HCT116 (cell line): ENCODE data around the gene HABP2. TPM values are rescaled to one million over a fixed set of nuclear protein-coding genes. Genes with fewer than 3 reads are reported as not detected.

Experiments used
- ATAC-seq: fragments of 200-7000 bp; cut with Tn5 transposase; 2 replicates; pipeline ENCODE4 v1.9.1; 2020; ENCODE audit warnings: mild to moderate bottlenecking, moderate library complexity
- BruUV-seq: library from RNA; stranded (reverse); fragments of 400-500 nt; replicated peaks from 2 replicates; lab custom pipeline; 2021; lab: Mats Ljungman, UMichigan
- CTCF ChIA-PET: fragments of 300-600 bp; sonication (Branson Sonifier 250); formaldehyde crosslinking; loops from one replicate; lab custom pipeline; 2021; ENCODE audit warnings: antibody characterized with exemption; lab: Charles Lee
- POLR2A ChIA-PET: fragments of 300-600, 350-600 bp; sonication (Branson Sonifier 250); formaldehyde crosslinking; loops from one replicate; lab custom pipeline; 2021; ENCODE audit warnings: antibody characterized with exemption; lab: Charles Lee
- RAD21 ChIA-PET, 2 experiments: fragments of 300-600 bp; sonication (Branson Sonifier 250); formaldehyde crosslinking; loops; one replicate each; lab custom pipeline; 2023; ENCODE audit warnings: low total read pairs in 2 of 2; ENCODE audit not compliant: uncharacterized antibody in 2 of 2, unreplicated experiment in 2 of 2, low non-redundant PET in 1 of 2; lab: Charles Lee
- DNase-seq: peaks from one replicate; pipeline ENCODE4 v3.0.0-alpha.2; 2010; ENCODE audit warnings: low read depth, low spot score
- H2AFZ ChIP-seq: fragments of 200-600 bp; shearing (Covaris generic), sonication (generic); 2 replicates; pipeline ENCODE4 v1.6.1; 2017; ENCODE audit warnings: low read depth, mixed run types, mixed read lengths, antibody characterized with exemption, low read length; ENCODE audit not compliant: poor library complexity, severe bottlenecking
- H3K27ac ChIP-seq: 2 replicates; pipeline ENCODE4 v1.5.1; 2012; ENCODE audit warnings: low read depth, low read length
- H3K27me3 ChIP-seq: fragments of 200-600 bp; sonication (generic); 2 replicates; pipeline ENCODE4 v1.6.1; 2016; ENCODE audit warnings: mixed run types, low read length, mixed read lengths; ENCODE audit not compliant: insufficient read depth
- H3K36me3 ChIP-seq, 2 experiments: fragments of 200-500 bp in 1 of 2; fragments of 200-600 bp in 1 of 2; sonication (Bioruptor generic) in 1 of 2; sonication (generic) in 1 of 2; 2 replicates each; pipeline versions ENCODE4 v1.5.1 to v1.6.1; 2014 to 2016; ENCODE audit warnings: low read length in 2 of 2, inconsistent platforms in 1 of 2, mixed read lengths in 1 of 2, mixed run types in 1 of 2; ENCODE audit not compliant: insufficient read depth in 2 of 2, control insufficient read depth in 1 of 2
- H3K4me1 ChIP-seq, 2 experiments: fragments of 200-600 bp in 1 of 2; sonication (generic) in 1 of 2; 2 replicates each; pipeline versions ENCODE4 v1.5.1 to v1.6.1; 2012 to 2017; ENCODE audit warnings: low read length in 2 of 2, inconsistent platforms in 1 of 2, mild to moderate bottlenecking in 1 of 2, mixed read lengths in 1 of 2, mixed run types in 1 of 2, moderate library complexity in 1 of 2; ENCODE audit not compliant: insufficient read depth in 2 of 2, control insufficient read depth in 1 of 2
- H3K4me2 ChIP-seq: fragments of 200-600 bp; sonication (generic); 2 replicates; pipeline ENCODE4 v1.6.1; 2017; ENCODE audit warnings: mixed run types, low read length, mixed read lengths
- H3K4me3 ChIP-seq, 2 experiments: fragments of 200-600 bp in 1 of 2; sonication (generic) in 1 of 2; replicated peaks in 1 of 2; 2 replicates each; pipeline ENCODE4 v1.5.1; 2011 to 2016; ENCODE audit warnings: low read length in 2 of 2, control low read depth in 1 of 2, low read depth in 1 of 2, mild to moderate bottlenecking in 1 of 2, mixed read lengths in 1 of 2, mixed run types in 1 of 2
- H3K79me2 ChIP-seq: fragments of 200-600 bp; sonication (generic); 2 replicates; pipeline ENCODE4 v1.6.1; 2017; ENCODE audit warnings: mild to moderate bottlenecking, mixed run types, low read length, moderate library complexity, mixed read lengths; ENCODE audit not compliant: insufficient read depth
- H3K9ac ChIP-seq: fragments of 200-600 bp; sonication (generic); 2 replicates; pipeline ENCODE4 v1.6.1; 2016; ENCODE audit warnings: low read length, mixed read lengths
- H3K9me2 ChIP-seq: fragments of 200-600 bp; sonication (generic), shearing (Covaris generic); 2 replicates; pipeline ENCODE4 v1.6.1; 2017; ENCODE audit warnings: mixed run types, mild to moderate bottlenecking, moderate library complexity; ENCODE audit not compliant: insufficient read depth
- H3K9me3 ChIP-seq, 2 experiments: fragments of 200-500 bp in 1 of 2; fragments of 200-600 bp in 1 of 2; sonication (Bioruptor generic) in 1 of 2; sonication (generic) in 1 of 2; 2 replicates each; pipeline ENCODE4 v1.6.1; 2014 to 2017; ENCODE audit warnings: low read length in 2 of 2, mixed read lengths in 2 of 2, inconsistent platforms in 1 of 2, low read depth in 1 of 2, mild to moderate bottlenecking in 1 of 2, mixed run types in 1 of 2, moderate library complexity in 1 of 2; ENCODE audit not compliant: control insufficient read depth in 1 of 2, insufficient read depth in 1 of 2
- H4K20me1 ChIP-seq: fragments of 200-600 bp; sonication (generic), shearing (Covaris generic); 2 replicates; pipeline ENCODE4 v1.6.1; 2017; ENCODE audit warnings: mixed run types, mild to moderate bottlenecking, moderate library complexity; ENCODE audit not compliant: insufficient read depth
- EGR1 ChIP-seq: IDR thresholded peaks from 2 replicates; pipeline ENCODE4 v1.6.1; 2012; ENCODE audit warnings: low read depth
- ELF1 ChIP-seq: IDR thresholded peaks from 2 replicates; pipeline ENCODE4 v1.6.1; 2012; ENCODE audit warnings: low read depth, borderline replicate concordance
- JUND ChIP-seq: IDR thresholded peaks from 2 replicates; pipeline ENCODE4 v1.6.1; 2012
- POLR2A ChIP-seq: IDR thresholded peaks from 2 replicates; pipeline ENCODE4 v1.7.0; 2011; ENCODE audit warnings: borderline replicate concordance; ENCODE audit not compliant: insufficient read depth, insufficient read length; ENCODE audit errors: extremely low read depth
- POLR2AphosphoS5 ChIP-seq: IDR thresholded peaks from 2 replicates; pipeline ENCODE4 v1.6.1; 2011; ENCODE audit warnings: mild to moderate bottlenecking, low read depth, low read length, moderate library complexity
- RAD21 ChIP-seq: IDR thresholded peaks from 2 replicates; pipeline ENCODE4 v1.6.1; 2012; ENCODE audit warnings: low read depth, mild to moderate bottlenecking
- SIN3A ChIP-seq: IDR thresholded peaks from 2 replicates; pipeline ENCODE4 v1.6.1; 2012; ENCODE audit warnings: low read depth
- SP1 ChIP-seq: IDR thresholded peaks from 2 replicates; pipeline ENCODE4 v1.6.1; 2012; ENCODE audit warnings: low read depth
- SRF ChIP-seq: IDR thresholded peaks from 2 replicates; pipeline ENCODE4 v1.6.1; 2012; ENCODE audit warnings: low read depth
- YY1 ChIP-seq: IDR thresholded peaks from 2 replicates; pipeline ENCODE4 v1.6.1; 2011; ENCODE audit warnings: low read length, low read depth, moderate library complexity, mild to moderate bottlenecking; ENCODE audit not compliant: insufficient replicate concordance; ENCODE audit errors: extremely low read depth
- ZNF274 ChIP-seq: fragments of 200-500 bp; sonication (Bioruptor generic); IDR thresholded peaks from 2 replicates; pipeline ENCODE4 v1.6.1; 2014; ENCODE audit warnings: mild to moderate bottlenecking, low read depth, low read length, inconsistent platforms
- intact Hi-C: fragments of 100-400 bp; cut with micrococcal nuclease; formaldehyde crosslinking; loops from 2 replicates; pipeline ENCODE4 v1.10.0; 2022
- total RNA-seq: library from RNA; stranded (reverse); gene quantifications from one replicate; pipeline ENCODE4 v1.2.1, GENCODE V29; 2021; ENCODE audit not compliant: unreplicated experiment
- TF ChIP-seq, protein P1 (sequence below): IDR thresholded peaks from 2 replicates; pipeline ENCODE4 v1.6.1; 2011; ENCODE audit warnings: mild to moderate bottlenecking, low read length, moderate library complexity; ENCODE audit not compliant: insufficient replicate concordance; ENCODE audit errors: extremely low read depth
- TF ChIP-seq, protein P2 (sequence below): IDR thresholded peaks from 2 replicates; pipeline ENCODE4 v1.6.1; 2012
- TF ChIP-seq, protein P3 (sequence below): IDR thresholded peaks from 2 replicates; pipeline ENCODE4 v1.6.1; 2012
- TF ChIP-seq, protein P4 (sequence below), 3 experiments: fragments of 200-600 bp in 1 of 3; sonication (generic) in 1 of 3; IDR thresholded peaks in 2 of 3; conservative IDR thresholded peaks in 1 of 3; 2 replicates each; pipeline ENCODE4 v1.5.1; 2012 to 2017; ENCODE audit warnings: low read depth in 2 of 3, low read length in 2 of 3, antibody characterized with exemption in 1 of 3, borderline replicate concordance in 1 of 3, control low read depth in 1 of 3, mild to moderate bottlenecking in 1 of 3, mixed read lengths in 1 of 3, mixed run types in 1 of 3, moderate library complexity in 1 of 3; ENCODE audit not compliant: insufficient read depth in 1 of 3

HABP2 gene
- total RNA-seq, 1 experiment from 2014 or later: 0.20 TPM

DNA sequence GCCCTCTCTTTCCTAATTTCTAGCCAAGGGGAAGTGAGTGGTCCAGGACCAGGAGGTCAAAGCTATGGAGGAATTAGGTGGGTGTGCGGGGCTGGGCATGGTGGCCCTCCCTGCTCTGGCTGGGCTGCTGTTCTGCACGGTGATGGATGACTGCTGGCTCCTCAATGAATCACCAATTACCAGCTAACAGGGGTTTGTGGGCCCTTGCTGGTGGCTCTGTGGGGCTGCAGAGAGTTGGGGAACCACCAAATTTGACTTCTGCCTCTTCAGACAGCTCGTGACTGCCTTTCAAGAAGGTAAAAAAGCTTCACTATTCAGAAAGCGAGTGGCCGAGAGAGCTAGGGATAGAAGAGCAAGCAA is 35.0 kb upstream of the HABP2 start:
- Histone ChIP-seq H3K36me3 (no peaks in the 10 kb centered on the region), H3K79me2 (no peaks in the 10 kb centered on the region)
- POLR2A ChIA-PET: no interaction called here
- TF ChIP-seq YY1: no peak
- no peak for TF ChIP-seq JUND
- no peak for TF ChIP-seq SRF
- TF ChIP-seq RAD21: no peak
- TF ChIP-seq SP1: no peak
- TF ChIP-seq POLR2AphosphoS5: no peak
- TF ChIP-seq, protein P1, sequence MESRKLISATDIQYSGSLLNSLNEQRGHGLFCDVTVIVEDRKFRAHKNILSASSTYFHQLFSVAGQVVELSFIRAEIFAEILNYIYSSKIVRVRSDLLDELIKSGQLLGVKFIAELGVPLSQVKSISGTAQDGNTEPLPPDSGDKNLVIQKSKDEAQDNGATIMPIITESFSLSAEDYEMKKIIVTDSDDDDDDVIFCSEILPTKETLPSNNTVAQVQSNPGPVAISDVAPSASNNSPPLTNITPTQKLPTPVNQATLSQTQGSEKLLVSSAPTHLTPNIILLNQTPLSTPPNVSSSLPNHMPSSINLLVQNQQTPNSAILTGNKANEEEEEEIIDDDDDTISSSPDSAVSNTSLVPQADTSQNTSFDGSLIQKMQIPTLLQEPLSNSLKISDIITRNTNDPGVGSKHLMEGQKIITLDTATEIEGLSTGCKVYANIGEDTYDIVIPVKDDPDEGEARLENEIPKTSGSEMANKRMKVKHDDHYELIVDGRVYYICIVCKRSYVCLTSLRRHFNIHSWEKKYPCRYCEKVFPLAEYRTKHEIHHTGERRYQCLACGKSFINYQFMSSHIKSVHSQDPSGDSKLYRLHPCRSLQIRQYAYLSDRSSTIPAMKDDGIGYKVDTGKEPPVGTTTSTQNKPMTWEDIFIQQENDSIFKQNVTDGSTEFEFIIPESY: no peak
- TF ChIP-seq, all 23 proteins: peak for 0
- Histone ChIP-seq H3K9ac (no peak overlapping the region), H3K9me3 (no peaks in the 10 kb centered on the region), H3K9me2 (no peaks in the 10 kb centered on the region), H3K27me3 (no peaks in the 10 kb centered on the region), H4K20me1 (no peaks in the 10 kb centered on the region), H2AFZ (no peak overlapping the region), H3K4me1 (no peaks in the 10 kb centered on the region), H3K27ac (no peak overlapping the region), H3K4me2 (no peak overlapping the region), H3K4me3 (no peak overlapping the region)
- ATAC-seq (no peak), DNase-seq (no peak)
- BruUV-seq: no TSS peak
- ChIA-PET RAD21 (no interaction called here), CTCF (no interaction called here)
- intact Hi-C loops: no loop called here

DNA sequence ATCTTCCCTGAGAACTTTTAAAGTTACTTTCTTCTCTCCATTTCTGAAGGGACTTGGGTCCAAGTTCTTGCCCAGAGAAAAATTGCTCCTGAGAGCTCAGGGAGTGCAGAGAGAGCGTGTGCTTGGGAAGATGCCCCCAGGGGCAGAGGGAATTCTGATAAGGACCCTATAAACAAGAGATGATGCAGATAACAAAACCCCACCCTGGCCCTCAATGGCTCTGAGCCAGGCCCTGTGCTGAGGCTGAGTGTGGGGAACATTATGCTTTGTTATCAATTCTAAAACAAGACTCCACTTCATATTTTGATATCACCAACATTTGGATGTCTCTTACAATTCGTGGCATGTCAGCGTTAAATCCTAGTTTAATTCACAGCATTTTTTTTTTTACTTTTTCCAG is 34.4 kb upstream of the HABP2 start:
- ATAC-seq (no peak), DNase-seq (no peak)
- H3K4me3 ChIP-seq: no peak overlapping the region
- no peaks in the 10 kb centered on the region for H3K79me2 ChIP-seq
- intact Hi-C loops: no loop called here
- no peaks in the 10 kb centered on the region for H4K20me1 ChIP-seq
- ChIA-PET POLR2A (no interaction called here), RAD21 (no interaction called here), CTCF (no interaction called here)
- no peaks in the 10 kb centered on the region for H3K27me3 ChIP-seq
- no peak overlapping the region for H3K4me2 ChIP-seq
- H3K4me1 ChIP-seq: no peaks in the 10 kb centered on the region
- no peaks in the 10 kb centered on the region for H3K9me3 ChIP-seq
- no peak overlapping the region for H3K27ac ChIP-seq
- no peak overlapping the region for H3K9ac ChIP-seq
- H3K9me2 ChIP-seq: no peaks in the 10 kb centered on the region
- BruUV-seq: no TSS peak
- H2AFZ ChIP-seq: no peak overlapping the region
- TF ChIP-seq RAD21 (no peak), ZNF274 (no peak), SIN3A (no peak), EGR1 (no peak), SRF (no peak), JUND (no peak), ELF1 (no peak), YY1 (no peak), POLR2A (no peak)
- TF ChIP-seq, protein P2, sequence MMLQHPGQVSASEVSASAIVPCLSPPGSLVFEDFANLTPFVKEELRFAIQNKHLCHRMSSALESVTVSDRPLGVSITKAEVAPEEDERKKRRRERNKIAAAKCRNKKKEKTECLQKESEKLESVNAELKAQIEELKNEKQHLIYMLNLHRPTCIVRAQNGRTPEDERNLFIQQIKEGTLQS: no peak
- TF ChIP-seq, protein P3, sequence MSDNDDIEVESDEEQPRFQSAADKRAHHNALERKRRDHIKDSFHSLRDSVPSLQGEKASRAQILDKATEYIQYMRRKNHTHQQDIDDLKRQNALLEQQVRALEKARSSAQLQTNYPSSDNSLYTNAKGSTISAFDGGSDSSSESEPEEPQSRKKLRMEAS: no peak
- TF ChIP-seq, protein P4, sequence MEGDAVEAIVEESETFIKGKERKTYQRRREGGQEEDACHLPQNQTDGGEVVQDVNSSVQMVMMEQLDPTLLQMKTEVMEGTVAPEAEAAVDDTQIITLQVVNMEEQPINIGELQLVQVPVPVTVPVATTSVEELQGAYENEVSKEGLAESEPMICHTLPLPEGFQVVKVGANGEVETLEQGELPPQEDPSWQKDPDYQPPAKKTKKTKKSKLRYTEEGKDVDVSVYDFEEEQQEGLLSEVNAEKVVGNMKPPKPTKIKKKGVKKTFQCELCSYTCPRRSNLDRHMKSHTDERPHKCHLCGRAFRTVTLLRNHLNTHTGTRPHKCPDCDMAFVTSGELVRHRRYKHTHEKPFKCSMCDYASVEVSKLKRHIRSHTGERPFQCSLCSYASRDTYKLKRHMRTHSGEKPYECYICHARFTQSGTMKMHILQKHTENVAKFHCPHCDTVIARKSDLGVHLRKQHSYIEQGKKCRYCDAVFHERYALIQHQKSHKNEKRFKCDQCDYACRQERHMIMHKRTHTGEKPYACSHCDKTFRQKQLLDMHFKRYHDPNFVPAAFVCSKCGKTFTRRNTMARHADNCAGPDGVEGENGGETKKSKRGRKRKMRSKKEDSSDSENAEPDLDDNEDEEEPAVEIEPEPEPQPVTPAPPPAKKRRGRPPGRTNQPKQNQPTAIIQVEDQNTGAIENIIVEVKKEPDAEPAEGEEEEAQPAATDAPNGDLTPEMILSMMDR (IDR thresholded peaks at IDR 0.05 in 2 of 3, conservative IDR thresholded peaks at IDR 0.05 in 1 of 3; ENCODE audit: borderline replicate concordance in 1 of 3, insufficient read depth in 1 of 3, low read depth in 2 of 3, low read length in 2 of 3): no peak
- H3K36me3 ChIP-seq: no peaks in the 10 kb centered on the region
